Right renal cortex interstitium (tissue), 3 donors: ENCODE measurements around the gene NAPB. TPM values are rescaled to one million over a fixed set of nuclear protein-coding genes. Genes with fewer than 3 reads are reported as not detected.

Experiments
- polyA plus RNA-seq, 3 donors: library from polyadenylated mRNA; unstranded; fragments of 120-200 nt; gene quantifications; one replicate each; pipeline ENCODE4 v1.2.1, GENCODE V29; 2013; ENCODE audit not compliant: insufficient read length in 3 of 3

NAPB gene
- polyA plus RNA-seq, 3 donors = 14.4 to 18.6 (median 17.5) TPM

Other genes with a start within 250 kb of the NAPB start
- gene NXT1, start 70.7 kb downstream of the NAPB start, polyA plus RNA-seq = 10 to 100 TPM; 18.0 to 22.2 (median 20.8) TPM
- 10 to 100 TPM; 16.3 to 17.4 (median 16.8) TPM for gene GZF1, start 59.3 kb downstream of the NAPB start, polyA plus RNA-seq
- under 1 TPM in 1 of 3 donors, not detected in 2; 0.27 TPM for gene CSTL1, start 18.2 kb upstream of the NAPB start, polyA plus RNA-seq
- under 1 TPM in 1 of 3 donors, not detected in 2; 0.28 TPM for gene CST11, start 31.4 kb upstream of the NAPB start, polyA plus RNA-seq
- not detected for gene CST8, start 69.6 kb upstream of the NAPB start, polyA plus RNA-seq
- not detected for gene CST9L, start 147.0 kb upstream of the NAPB start, polyA plus RNA-seq
- gene CST9, start 184.4 kb upstream of the NAPB start, polyA plus RNA-seq = not detected
- 100 to 1,000 TPM; 116 to 150 (median 139) TPM for gene CST3, start 216.5 kb upstream of the NAPB start, polyA plus RNA-seq